Lower lobe of right lung (tissue), 2 donors: ENCODE measurements around the gene BAZ2B. TPM values are rescaled to one million over a fixed set of nuclear protein-coding genes. Genes with fewer than 3 reads are reported as not detected.

Experiments
- ATAC-seq, 2 donors: fragments of 200-7000 bp; cut with Tn5 transposase; one replicate each; pipeline ENCODE4 v1.9.1; 2020 to 2022; ENCODE audit warnings: mild to moderate bottlenecking in 2 of 2, moderate library complexity in 2 of 2
- DNase-seq: peaks from one replicate; pipeline ENCODE4 v3.0.0-alpha.2; 2020
- H3K27ac ChIP-seq: fragments of 200-600 bp; one replicate; pipeline ENCODE4 v1.8.0; 2022
- H3K27me3 ChIP-seq: fragments of 200-600 bp; one replicate; pipeline ENCODE4 v1.8.0; 2022; ENCODE audit warnings: low read depth
- H3K36me3 ChIP-seq: fragments of 200-600 bp; one replicate; pipeline ENCODE4 v1.8.0; 2022; ENCODE audit warnings: mild to moderate bottlenecking
- H3K4me1 ChIP-seq: fragments of 200-600 bp; one replicate; pipeline ENCODE4 v1.8.0; 2022
- H3K4me3 ChIP-seq: fragments of 200-600 bp; one replicate; pipeline ENCODE4 v1.8.0; 2022; ENCODE audit warnings: mild to moderate bottlenecking
- H3K9me3 ChIP-seq: fragments of 200-600 bp; one replicate; pipeline ENCODE4 v1.8.0; 2022
- intact Hi-C: fragments of 100-400 bp; cut with DNase I; formaldehyde crosslinking; loops from one replicate; pipeline ENCODE4 v1.11.0; 2022
- total RNA-seq: library from RNA; stranded (reverse); fragmentation: NEBNext Ultra II Directional; extraction: Animal tissue kit (Norgen Biotek cat#: 25700); gene quantifications from one replicate; pipeline ENCODE4 v1.2.1, GENCODE V29; 2021
- TF ChIP-seq, protein P1 (sequence below): fragments of 200-600 bp; IDR thresholded peaks from one replicate; pipeline ENCODE4 v1.8.0; 2022; ENCODE audit warnings: antibody characterized with exemption, mild to moderate bottlenecking
- donor health status: DM: no; HTN: yes; CAD: no; lungs with severe emphysema.

The BAZ2B gene
- total RNA-seq, 1 donor from 2014 or later, result 97.4 TPM

DNA sequence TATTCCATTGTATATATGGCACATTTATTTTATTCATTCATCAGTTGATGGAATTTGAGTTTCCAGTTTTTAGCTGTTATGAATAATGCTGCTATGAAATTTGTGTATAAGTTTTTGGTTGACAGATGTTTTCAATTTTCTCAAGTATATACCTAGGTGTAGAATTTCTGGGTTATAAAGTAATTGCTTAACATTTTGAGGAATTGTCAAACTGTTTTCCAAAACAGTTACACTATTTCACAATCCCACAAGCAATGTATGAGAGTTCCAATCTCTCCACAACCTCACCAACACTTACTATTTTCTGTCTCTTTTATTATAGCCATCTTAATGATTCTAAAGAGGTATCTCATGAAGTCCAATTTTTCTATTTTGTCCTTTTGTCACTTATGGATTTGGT lies 317.4 kb downstream of the BAZ2B start:
- Histone ChIP-seq H3K36me3 (no peaks in the 10 kb centered on the region), H3K27me3 (no peaks in the 10 kb centered on the region), H3K4me3 (no peak overlapping the region), H3K9me3 (no peaks in the 10 kb centered on the region), H3K27ac (no peak overlapping the region), H3K4me1 (no peaks in the 10 kb centered on the region)
- intact Hi-C loops, result no loop called here
- ATAC-seq (no peak), DNase-seq (no peak)
- TF ChIP-seq, protein P1, sequence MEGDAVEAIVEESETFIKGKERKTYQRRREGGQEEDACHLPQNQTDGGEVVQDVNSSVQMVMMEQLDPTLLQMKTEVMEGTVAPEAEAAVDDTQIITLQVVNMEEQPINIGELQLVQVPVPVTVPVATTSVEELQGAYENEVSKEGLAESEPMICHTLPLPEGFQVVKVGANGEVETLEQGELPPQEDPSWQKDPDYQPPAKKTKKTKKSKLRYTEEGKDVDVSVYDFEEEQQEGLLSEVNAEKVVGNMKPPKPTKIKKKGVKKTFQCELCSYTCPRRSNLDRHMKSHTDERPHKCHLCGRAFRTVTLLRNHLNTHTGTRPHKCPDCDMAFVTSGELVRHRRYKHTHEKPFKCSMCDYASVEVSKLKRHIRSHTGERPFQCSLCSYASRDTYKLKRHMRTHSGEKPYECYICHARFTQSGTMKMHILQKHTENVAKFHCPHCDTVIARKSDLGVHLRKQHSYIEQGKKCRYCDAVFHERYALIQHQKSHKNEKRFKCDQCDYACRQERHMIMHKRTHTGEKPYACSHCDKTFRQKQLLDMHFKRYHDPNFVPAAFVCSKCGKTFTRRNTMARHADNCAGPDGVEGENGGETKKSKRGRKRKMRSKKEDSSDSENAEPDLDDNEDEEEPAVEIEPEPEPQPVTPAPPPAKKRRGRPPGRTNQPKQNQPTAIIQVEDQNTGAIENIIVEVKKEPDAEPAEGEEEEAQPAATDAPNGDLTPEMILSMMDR, result no peak

DNA sequence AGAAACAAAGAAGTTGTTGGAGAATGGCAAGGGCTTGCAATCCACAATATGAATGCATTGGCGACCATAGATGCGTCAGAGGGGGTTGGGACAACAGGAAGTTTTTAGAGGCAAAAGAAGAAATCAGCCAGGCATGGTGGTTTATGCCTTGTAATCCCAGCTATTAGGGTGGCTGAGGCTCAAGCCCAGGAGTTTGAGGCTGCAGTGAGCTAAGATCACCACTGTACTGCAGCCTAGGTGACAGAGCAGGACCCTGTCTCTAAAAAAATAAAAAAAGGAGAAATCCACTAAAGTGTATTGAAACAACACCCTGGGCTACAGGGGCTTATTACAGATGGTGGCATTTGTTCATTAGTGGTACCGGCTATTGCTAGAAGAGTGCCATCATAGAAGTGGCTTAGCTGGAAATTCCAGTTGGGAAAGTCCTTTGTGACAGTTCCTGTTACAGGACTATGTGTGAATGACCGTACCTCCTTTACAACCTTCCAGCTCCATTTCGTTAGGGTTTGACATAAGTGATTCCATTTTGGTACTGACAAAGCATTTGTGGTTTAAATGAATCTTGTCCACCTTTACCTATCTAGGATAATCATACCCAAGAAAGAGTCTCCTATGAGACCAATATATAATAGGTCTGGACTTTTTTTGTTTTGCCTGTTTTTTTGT lies 319.2 kb downstream of the BAZ2B start:
- DNase-seq (no peak), ATAC-seq (no peak)
- no peak overlapping the region for H3K27ac ChIP-seq
- H3K4me1 ChIP-seq, result no peaks in the 10 kb centered on the region
- H3K36me3 ChIP-seq, result no peaks in the 10 kb centered on the region
- no peaks in the 10 kb centered on the region for H3K27me3 ChIP-seq
- no peaks in the 10 kb centered on the region for H3K9me3 ChIP-seq
- TF ChIP-seq, protein P1, result no peak
- intact Hi-C loops, result no loop called here
- no peak overlapping the region for H3K4me3 ChIP-seq

DNA sequence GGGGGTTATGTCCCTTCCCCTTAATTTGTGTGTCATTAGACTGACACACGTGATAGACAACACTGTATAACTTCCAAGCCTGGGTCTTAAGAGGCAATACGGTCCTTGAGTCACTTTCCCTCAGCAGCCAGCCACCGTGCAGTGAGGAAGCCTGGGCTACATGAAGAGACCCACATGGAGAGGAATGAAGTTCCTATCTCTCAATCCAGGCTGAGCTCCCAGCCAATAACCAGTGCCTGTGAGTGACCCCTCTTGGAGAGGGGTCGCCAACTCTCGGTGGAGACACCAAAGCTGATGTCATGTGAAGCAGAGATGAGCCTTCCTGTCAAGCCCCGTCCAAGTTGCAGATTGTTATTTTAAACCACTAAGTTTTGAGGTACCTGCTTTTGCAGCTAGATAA lies 324.2 kb downstream of the BAZ2B start:
- peaks cover 9% of the 10 kb centered on the region for H3K4me1 ChIP-seq
- ATAC-seq (no peak), DNase-seq (no peak)
- H3K36me3 ChIP-seq, result no peaks in the 10 kb centered on the region
- H3K9me3 ChIP-seq, result no peaks in the 10 kb centered on the region
- H3K27ac ChIP-seq, result no peak overlapping the region
- no peaks in the 10 kb centered on the region for H3K27me3 ChIP-seq
- intact Hi-C loops, result no loop called here
- TF ChIP-seq, protein P1, result no peak
- H3K4me3 ChIP-seq, result no peak overlapping the region

DNA sequence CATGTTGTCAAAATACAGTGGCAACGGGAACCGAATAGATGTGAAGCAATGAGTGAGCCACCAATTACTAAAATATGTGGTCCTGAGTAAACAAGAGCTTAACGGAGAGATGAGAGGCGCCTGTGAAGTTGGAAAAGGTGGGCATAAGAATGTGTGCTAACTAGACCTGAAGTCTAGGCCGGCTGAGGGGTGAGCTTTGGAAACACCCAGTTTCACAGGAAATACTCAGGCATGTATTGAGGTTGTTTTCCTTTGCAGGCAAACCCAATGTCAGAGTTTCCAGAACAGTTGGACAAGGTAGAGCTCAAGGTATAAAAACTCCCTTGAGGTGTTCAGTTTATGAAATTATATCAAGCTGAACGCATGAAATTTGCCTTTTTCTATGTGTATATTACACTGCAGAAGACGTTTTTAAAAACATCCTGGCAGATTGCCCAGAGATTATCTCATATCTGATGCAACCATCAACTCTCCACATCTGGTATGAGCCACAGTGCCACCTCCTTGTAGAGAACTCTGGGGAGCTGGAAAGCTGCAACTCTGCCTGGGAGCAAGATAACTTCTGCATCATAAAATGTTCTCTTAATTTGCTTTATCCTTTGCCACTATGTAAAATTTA lies 325.9 kb downstream of the BAZ2B start:
- no peak for ATAC-seq
- DNase-seq, result no peak
- no peak overlapping the region for H3K27ac ChIP-seq
- H3K4me1 ChIP-seq, result peaks cover 15% of the 10 kb centered on the region
- H3K9me3 ChIP-seq, result no peaks in the 10 kb centered on the region
- TF ChIP-seq, protein P1, result no peak
- no peaks in the 10 kb centered on the region for H3K36me3 ChIP-seq
- no peak overlapping the region for H3K4me3 ChIP-seq
- intact Hi-C loops, result no loop called here
- no peaks in the 10 kb centered on the region for H3K27me3 ChIP-seq

DNA sequence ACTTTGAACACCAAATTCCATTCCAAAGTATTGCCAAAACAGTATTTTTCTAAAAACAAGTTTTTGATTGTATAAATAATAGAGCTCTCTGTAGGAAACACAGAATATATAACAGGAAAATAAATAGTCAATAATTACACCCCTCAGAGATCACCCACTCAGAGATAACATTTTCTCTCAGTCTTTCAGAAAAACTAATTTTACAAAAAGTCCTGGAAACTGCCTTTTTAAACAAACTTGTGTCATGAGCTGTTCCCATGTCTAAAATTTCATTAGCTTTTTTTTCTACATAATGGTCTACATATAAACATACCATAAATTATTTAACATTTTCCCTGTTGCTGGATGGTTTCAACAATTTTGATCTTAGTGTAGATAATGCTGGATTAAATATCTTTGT lies 328.6 kb downstream of the BAZ2B start:
- Histone ChIP-seq H3K4me3 (no peak overlapping the region), H3K27me3 (no peaks in the 10 kb centered on the region), H3K9me3 (no peaks in the 10 kb centered on the region), H3K4me1 (peaks cover 27% of the 10 kb centered on the region), H3K27ac (peak overlapping the region; percentile 91), H3K36me3 (no peaks in the 10 kb centered on the region)
- DNase-seq, result no peak
- intact Hi-C loops, result no loop called here
- TF ChIP-seq, protein P1, result no peak
- no peak for ATAC-seq
